DOHH2 (cell line): Measurements from ENCODE around the gene STXBP4.

ENCODE experiments used
- H3F3A ChIP-seq: fragments of 200-600 bp; sonication (generic), shearing (Covaris generic); 2 replicates; pipeline ENCODE4 v1.6.0; 2016; ENCODE audit warnings: antibody characterized with exemption, mild to moderate bottlenecking; ENCODE audit not compliant: control insufficient read depth, insufficient read depth
- H3K27ac ChIP-seq: fragments of 200-600 bp; sonication (generic); 2 replicates; pipeline ENCODE4 v1.5.1; 2014; ENCODE audit warnings: low read depth, mild to moderate bottlenecking, low read length, moderate library complexity
- H3K27me3 ChIP-seq: fragments of 200-600 bp; sonication (generic); 2 replicates; pipeline ENCODE4 v1.6.1; 2014; ENCODE audit warnings: mild to moderate bottlenecking, low read length, mixed read lengths; ENCODE audit not compliant: control insufficient read depth
- H3K36me3 ChIP-seq: fragments of 200-600 bp; sonication (generic); 2 replicates; pipeline ENCODE4 v1.6.1; 2014; ENCODE audit warnings: mild to moderate bottlenecking, low read length, moderate library complexity, mixed read lengths; ENCODE audit not compliant: control insufficient read depth
- H3K4me1 ChIP-seq: fragments of 200-600 bp; sonication (generic); 2 replicates; pipeline ENCODE4 v1.6.1; 2014; ENCODE audit warnings: mild to moderate bottlenecking, low read length, mixed read lengths; ENCODE audit not compliant: control insufficient read depth
- H3K4me2 ChIP-seq: fragments of 200-600 bp; sonication (generic); 2 replicates; pipeline ENCODE4 v1.6.0; 2014; ENCODE audit warnings: mild to moderate bottlenecking, low read length, moderate library complexity
- H3K4me3 ChIP-seq: fragments of 200-600 bp; sonication (generic); 2 replicates; pipeline ENCODE4 v1.5.1; 2014; ENCODE audit warnings: mild to moderate bottlenecking, low read length, mixed read lengths
- H3K79me2 ChIP-seq: fragments of 200-600 bp; sonication (generic); 2 replicates; pipeline ENCODE4 v1.6.1; 2014; ENCODE audit warnings: mild to moderate bottlenecking, low read length, mixed read lengths; ENCODE audit not compliant: control insufficient read depth
- H3K9me2 ChIP-seq: fragments of 200-600 bp; sonication (generic); replicated peaks from 2 replicates; pipeline ENCODE4 v1.6.1; 2014; ENCODE audit warnings: mild to moderate bottlenecking, low read length, mixed read lengths; ENCODE audit not compliant: control insufficient read depth
- H3K9me3 ChIP-seq: fragments of 200-600 bp; sonication (generic); 2 replicates; pipeline ENCODE4 v1.6.1; 2014; ENCODE audit warnings: antibody characterized with exemption, low read length, mixed read lengths; ENCODE audit not compliant: control insufficient read depth, insufficient read depth
- H4K20me1 ChIP-seq: fragments of 200-600 bp; sonication (generic); 2 replicates; pipeline ENCODE4 v1.6.0; 2014; ENCODE audit warnings: low read depth, mild to moderate bottlenecking, antibody characterized with exemption, low read length, moderate library complexity; ENCODE audit not compliant: control insufficient read depth, insufficient read depth
- EZH2phosphoT487 ChIP-seq: fragments of 200-600 bp; sonication (generic); IDR thresholded peaks from 2 replicates; pipeline ENCODE4 v1.6.1; 2017; ENCODE audit warnings: borderline replicate concordance, mild to moderate bottlenecking, antibody characterized with exemption, low read length, moderate library complexity, mixed read lengths
- TF ChIP-seq, protein P1 (sequence below): fragments of 200-600 bp; sonication (generic); IDR thresholded peaks from one replicate; pipeline ENCODE4 v1.5.1; 2014; ENCODE audit warnings: antibody characterized with exemption, mild to moderate bottlenecking, low read depth, low read length; ENCODE audit not compliant: poor library complexity, severe bottlenecking

The STXBP4 gene

DNA sequence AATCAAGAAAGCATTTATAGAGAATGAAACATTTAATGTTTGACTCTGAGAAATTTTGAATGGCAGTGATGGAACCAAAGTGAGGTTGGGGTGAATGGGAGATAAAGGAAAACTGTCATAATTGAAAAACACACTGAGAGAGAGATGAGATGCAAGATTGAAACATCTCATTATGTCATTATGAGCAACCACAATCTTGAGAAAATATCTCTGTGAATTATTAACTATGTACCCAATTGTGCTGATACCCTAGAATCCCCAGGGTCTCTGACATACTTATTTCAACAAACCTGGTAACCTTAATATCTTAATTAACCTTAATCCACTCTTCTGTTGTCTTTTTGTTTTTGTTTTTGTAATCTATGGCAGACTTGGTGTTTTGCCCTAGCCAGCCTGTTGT lies 152.7 kb downstream of the STXBP4 start:
- no peaks in the 10 kb centered on the region for H3F3A ChIP-seq
- no peaks in the 10 kb centered on the region for H3K4me1 ChIP-seq
- no peaks in the 10 kb centered on the region for H4K20me1 ChIP-seq
- no peak overlapping the region for H3K27ac ChIP-seq
- no peaks in the 10 kb centered on the region for H3K9me3 ChIP-seq
- no peaks in the 10 kb centered on the region for H3K27me3 ChIP-seq
- H3K4me3 ChIP-seq: no peak overlapping the region
- TF ChIP-seq, protein P1, sequence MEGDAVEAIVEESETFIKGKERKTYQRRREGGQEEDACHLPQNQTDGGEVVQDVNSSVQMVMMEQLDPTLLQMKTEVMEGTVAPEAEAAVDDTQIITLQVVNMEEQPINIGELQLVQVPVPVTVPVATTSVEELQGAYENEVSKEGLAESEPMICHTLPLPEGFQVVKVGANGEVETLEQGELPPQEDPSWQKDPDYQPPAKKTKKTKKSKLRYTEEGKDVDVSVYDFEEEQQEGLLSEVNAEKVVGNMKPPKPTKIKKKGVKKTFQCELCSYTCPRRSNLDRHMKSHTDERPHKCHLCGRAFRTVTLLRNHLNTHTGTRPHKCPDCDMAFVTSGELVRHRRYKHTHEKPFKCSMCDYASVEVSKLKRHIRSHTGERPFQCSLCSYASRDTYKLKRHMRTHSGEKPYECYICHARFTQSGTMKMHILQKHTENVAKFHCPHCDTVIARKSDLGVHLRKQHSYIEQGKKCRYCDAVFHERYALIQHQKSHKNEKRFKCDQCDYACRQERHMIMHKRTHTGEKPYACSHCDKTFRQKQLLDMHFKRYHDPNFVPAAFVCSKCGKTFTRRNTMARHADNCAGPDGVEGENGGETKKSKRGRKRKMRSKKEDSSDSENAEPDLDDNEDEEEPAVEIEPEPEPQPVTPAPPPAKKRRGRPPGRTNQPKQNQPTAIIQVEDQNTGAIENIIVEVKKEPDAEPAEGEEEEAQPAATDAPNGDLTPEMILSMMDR: no peak
- TF ChIP-seq EZH2phosphoT487: no peak
- H3K4me2 ChIP-seq: no peak overlapping the region
- no peaks in the 10 kb centered on the region for H3K9me2 ChIP-seq
- no peaks in the 10 kb centered on the region for H3K36me3 ChIP-seq
- H3K79me2 ChIP-seq: no peaks in the 10 kb centered on the region

DNA sequence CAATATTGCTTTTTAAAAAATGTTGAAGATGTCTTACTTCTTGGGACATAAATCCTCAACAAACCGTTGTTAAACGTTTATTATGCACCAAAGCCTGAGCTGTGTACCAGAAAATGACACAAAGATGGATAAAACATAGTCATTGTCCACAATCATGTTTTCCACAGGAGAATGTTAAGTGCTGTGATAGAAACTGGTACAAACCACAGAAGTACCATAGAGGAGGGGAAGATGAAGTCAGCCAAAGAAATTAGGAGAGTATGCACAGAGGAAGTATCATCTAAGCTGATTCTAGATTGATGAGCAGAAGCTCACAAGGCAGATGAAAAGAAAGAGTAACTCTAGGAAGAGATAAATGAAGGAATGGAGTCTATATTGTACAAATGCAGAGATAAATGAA lies 153.5 kb downstream of the STXBP4 start:
- no peak for TF ChIP-seq EZH2phosphoT487
- TF ChIP-seq, protein P1: no peak
- no peaks in the 10 kb centered on the region for H3K4me1 ChIP-seq

DNA sequence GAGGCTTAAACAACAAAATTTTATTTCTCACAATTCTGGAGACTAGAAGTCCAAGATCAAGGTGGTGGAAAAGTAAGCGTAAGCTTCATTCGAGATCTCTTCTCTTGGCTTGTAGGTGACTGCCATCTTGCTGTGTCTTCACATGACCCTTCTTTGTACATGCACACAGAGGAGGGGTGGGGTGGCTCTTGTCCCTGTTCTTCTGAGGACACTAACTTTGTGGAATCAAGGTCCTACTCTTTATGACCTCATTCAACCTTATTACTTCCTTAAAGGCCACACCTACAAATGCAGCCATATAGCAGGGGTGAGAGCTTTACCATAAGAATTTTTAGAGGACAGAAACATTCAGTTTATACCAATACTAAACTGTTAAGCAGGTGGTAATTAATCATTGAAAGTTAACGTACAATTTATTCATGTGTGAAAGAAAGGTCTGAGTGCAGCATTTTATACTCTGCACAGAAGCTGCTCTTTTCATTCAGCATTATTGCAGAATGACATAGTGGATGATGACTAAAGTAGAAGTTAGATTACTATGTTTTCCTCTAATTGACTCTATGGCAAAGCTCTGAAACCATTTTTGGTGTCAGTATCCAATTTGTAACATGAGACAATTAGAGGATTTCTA lies 156.3 kb downstream of the STXBP4 start:
- no peaks in the 10 kb centered on the region for H3K4me1 ChIP-seq
- H3K27ac ChIP-seq: no peak overlapping the region

More for the DNA sequence above, 153.5 kb downstream of the STXBP4 start:
- no peaks in the 10 kb centered on the region for H4K20me1 ChIP-seq
- H3K4me3 ChIP-seq: no peak overlapping the region
- no peaks in the 10 kb centered on the region for H3K9me2 ChIP-seq
- no peaks in the 10 kb centered on the region for H3K79me2 ChIP-seq
- no peaks in the 10 kb centered on the region for H3K27me3 ChIP-seq
- no peak overlapping the region for H3K27ac ChIP-seq
- H3K4me2 ChIP-seq: no peak overlapping the region
- H3K36me3 ChIP-seq: no peaks in the 10 kb centered on the region
- H3K9me3 ChIP-seq: no peaks in the 10 kb centered on the region
- no peaks in the 10 kb centered on the region for H3F3A ChIP-seq

More for the DNA sequence above, 156.3 kb downstream of the STXBP4 start:
- TF ChIP-seq EZH2phosphoT487: no peak
- TF ChIP-seq, protein P1: no peak
- H3K9me3 ChIP-seq: no peaks in the 10 kb centered on the region
- H3K9me2 ChIP-seq: no peaks in the 10 kb centered on the region
- no peaks in the 10 kb centered on the region for H3K36me3 ChIP-seq
- H3K27me3 ChIP-seq: no peaks in the 10 kb centered on the region
- no peaks in the 10 kb centered on the region for H3K79me2 ChIP-seq
- no peaks in the 10 kb centered on the region for H3F3A ChIP-seq
- H3K4me3 ChIP-seq: no peak overlapping the region
- no peak overlapping the region for H3K4me2 ChIP-seq
- H4K20me1 ChIP-seq: no peaks in the 10 kb centered on the region
